Body of pancreas (tissue), 4 donors: ENCODE results near the gene OR4E2. TPM values are rescaled to one million over a fixed set of nuclear protein-coding genes. Genes with fewer than 3 reads are reported as not detected.
"Not testable (repeated sequence)": the region's sequence is repeated elsewhere in the genome, so short reads cannot be mapped to it uniquely, and the experiment has no call there.

Experiments used
- ATAC-seq: fragments of 150-250 bp; one replicate; pipeline ENCODE4 v1.9.1; 2016
- DNase-seq, 4 donors: peaks; one replicate each; pipeline ENCODE4 v3.0.0-alpha.2; 2019
- H3K27ac ChIP-seq, 4 donors: fragments of 200-600 bp; sonication (generic); 1 replicate in 3 of 4; 2 replicates in 1 of 4; pipeline versions ENCODE4 v1.5.1 to v1.6.1; 2016 to 2019; ENCODE audit warnings: mild to moderate bottlenecking in 1 of 4, mixed read lengths in 1 of 4, moderate library complexity in 1 of 4
- H3K27me3 ChIP-seq, 2 donors: fragments of 200-600 bp; sonication (generic); one replicate each; pipeline ENCODE4 v1.6.0; 2016; ENCODE audit warnings: mild to moderate bottlenecking in 1 of 2
- H3K36me3 ChIP-seq, 2 donors: fragments of 200-600 bp; sonication (generic); replicated peaks in 1 of 2; 2 replicates each; pipeline ENCODE4 v1.5.1; 2016; ENCODE audit warnings: low read depth in 2 of 2; ENCODE audit not compliant: insufficient read depth in 1 of 2
- H3K4me1 ChIP-seq: fragments of 200-600 bp; sonication (generic); one replicate; pipeline ENCODE4 v1.6.0; 2016
- H3K4me3 ChIP-seq, 2 donors: fragments of 200-600 bp; sonication (generic); 1 replicate in 1 of 2; 2 replicates in 1 of 2; pipeline ENCODE4 v1.5.1; 2016 to 2019
- H3K9me3 ChIP-seq, 3 donors: fragments of 200-600 bp; sonication (generic); 1 replicate in 2 of 3; 2 replicates in 1 of 3; pipeline ENCODE4 v1.5.1; 2016
- CTCF ChIP-seq, 7 experiments: fragments of 450-650 bp in 4 of 7; fragments of 200-600 bp in 3 of 7; sonication (generic) in 3 of 7; IDR thresholded peaks; one replicate each; pipeline ENCODE4 v1.5.1; 2016 to 2019; ENCODE audit warnings: antibody characterized with exemption in 7 of 7
- POLR2A ChIP-seq, 3 donors: fragments of 450-650 bp; IDR thresholded peaks; one replicate each; pipeline ENCODE4 v1.6.1; 2016; ENCODE audit warnings: antibody characterized with exemption in 3 of 3, mild to moderate bottlenecking in 2 of 3
- WGBS, 2 donors: methylation state at CpG; one replicate each; pipeline ENCODE4 v1.1.5; 2017; 5-methylcytosine and 5-hydroxymethylcytosine counted together
- intact Hi-C: fragments of 100-400 bp; cut with DNase I; formaldehyde crosslinking; loops from one replicate; pipeline ENCODE4 v1.15.1; 2023
- total RNA-seq, 2 donors: library from RNA; depleted of rRNA; stranded (reverse); fragments of >200 nt; gene quantifications; one replicate each; pipeline ENCODE4 v1.1.0, GENCODE V29; 2016

OR4E2 gene
- total RNA-seq, 2 donors from 2014 or later: not detected

GRCh38 chr14:21686468-21686867 is 32.8 kb downstream of the OR4E2 start:
- intact Hi-C loops: no loop called here
- no peaks in the 10 kb centered on the region for H3K36me3 ChIP-seq
- H3K4me1 ChIP-seq: no peaks in the 10 kb centered on the region
- no peak for ATAC-seq
- WGBS, 2 donors: 56 to 62% methylated on average over 2 of the region's 2 CpGs
- H3K27ac ChIP-seq: no peak overlapping the region
- H3K4me3 ChIP-seq: no peak overlapping the region
- TF ChIP-seq POLR2A (IDR thresholded peaks at IDR 0.05) (no peak), CTCF (IDR thresholded peaks at IDR 0.05) (no peak)
- no peak for DNase-seq
- no peaks in the 10 kb centered on the region for H3K27me3 ChIP-seq
- no peaks in the 10 kb centered on the region for H3K9me3 ChIP-seq

GRCh38 chr14:21694425-21694824 is 40.8 kb downstream of the OR4E2 start:
- no peak for ATAC-seq

GRCh38 chr14:21697662-21698061 is 44.0 kb downstream of the OR4E2 start:
- H3K4me3 ChIP-seq, H3K27ac ChIP-seq, H3K4me1 ChIP-seq, ATAC-seq, H3K27me3 ChIP-seq, H3K9me3 ChIP-seq, H3K36me3 ChIP-seq, DNase-seq, intact Hi-C loops: not testable (repeated sequence)
- 91 to 92% methylated on average over 7 to 32 of the region's 33 CpGs for WGBS, 2 donors

More at GRCh38 chr14:21694425-21694824, 40.8 kb downstream of the OR4E2 start:
- Histone ChIP-seq H3K36me3 (no peaks in the 10 kb centered on the region), H3K4me3 (no peak overlapping the region), H3K27ac (no peak overlapping the region), H3K4me1 (no peaks in the 10 kb centered on the region), H3K27me3 (no peaks in the 10 kb centered on the region), H3K9me3 (no peaks in the 10 kb centered on the region)
- TF ChIP-seq POLR2A (IDR thresholded peaks at IDR 0.05): no peak
- no peak for TF ChIP-seq CTCF (IDR thresholded peaks at IDR 0.05)
- intact Hi-C loops: no loop called here
- DNase-seq: no peak

- H3K27me3 ChIP-seq, H3K4me1 ChIP-seq, H3K27ac ChIP-seq, intact Hi-C loops, DNase-seq, H3K9me3 ChIP-seq, H3K36me3 ChIP-seq, H3K4me3 ChIP-seq, ATAC-seq: not testable (repeated sequence)
- 33 to 36% methylated on average over 2 to 3 of the region's 3 CpGs for WGBS, 2 donors
Measured at GRCh38 chr14:21698538-21698937, 44.9 kb downstream of the OR4E2 start.

DNA sequence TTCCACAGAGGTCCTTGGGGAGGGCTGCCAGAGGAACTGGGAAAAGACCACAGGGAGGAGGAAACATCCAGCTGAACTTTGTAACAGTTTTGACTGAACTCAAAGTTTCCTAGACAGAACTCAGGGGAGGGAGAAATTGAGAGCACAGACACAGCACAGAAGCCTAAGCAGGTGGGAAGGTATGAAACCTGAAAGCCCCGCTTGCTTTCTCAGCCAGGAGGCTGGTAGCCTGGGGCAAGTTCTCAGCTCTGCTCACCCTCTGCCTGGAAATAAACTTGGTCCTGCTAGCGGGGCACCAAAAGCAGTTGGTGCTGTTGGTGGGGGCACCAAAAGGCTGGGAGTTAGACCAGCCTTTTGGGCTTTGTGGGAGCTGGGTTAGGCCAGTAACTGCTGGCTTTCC is 45.9 kb downstream of the OR4E2 start:
- Histone ChIP-seq H3K9me3 (no peaks in the 10 kb centered on the region), H3K36me3 (no peaks in the 10 kb centered on the region), H3K4me3 (no peak overlapping the region), H3K4me1 (no peaks in the 10 kb centered on the region), H3K27ac (no peak overlapping the region), H3K27me3 (no peaks in the 10 kb centered on the region)
- intact Hi-C loops: no loop called here
- WGBS, 2 donors: 79 to 100% methylated on average over 1 to 2 of the region's 2 CpGs
- TF ChIP-seq CTCF (IDR thresholded peaks at IDR 0.05): no peak
- TF ChIP-seq POLR2A (IDR thresholded peaks at IDR 0.05): no peak
- DNase-seq: no peak
- no peak for ATAC-seq

DNA sequence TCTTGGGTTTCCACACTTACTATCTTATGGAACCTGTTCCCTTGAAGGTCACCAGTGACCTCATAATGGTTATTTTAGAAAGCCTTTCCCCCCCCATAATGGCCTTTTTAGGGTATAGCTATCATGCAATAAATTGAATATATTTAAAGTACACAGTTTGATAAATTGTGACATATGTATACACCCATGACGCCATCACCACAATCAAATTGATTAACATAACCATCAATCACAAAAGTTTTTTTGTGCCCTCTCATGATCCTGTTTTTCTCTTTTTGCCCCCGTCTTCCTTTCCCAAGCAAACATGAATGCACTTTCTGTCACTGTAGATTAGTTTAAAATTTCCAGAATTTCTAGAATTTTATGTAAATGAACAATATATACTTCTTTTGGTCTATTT is 48.7 kb downstream of the OR4E2 start:
- ATAC-seq (no peak), DNase-seq (no peak)
- intact Hi-C loops: no loop called here
- no peaks in the 10 kb centered on the region for H3K27me3 ChIP-seq
- H3K27ac ChIP-seq: no peak overlapping the region
- no peak overlapping the region for H3K4me3 ChIP-seq
- no peaks in the 10 kb centered on the region for H3K36me3 ChIP-seq
- H3K4me1 ChIP-seq: no peaks in the 10 kb centered on the region
- peaks cover 0 to 7% (median 0%) of the 10 kb centered on the region in 3 donors for H3K9me3 ChIP-seq
- 46 to 61% methylated on average over 2 of the region's 2 CpGs for WGBS, 2 donors
- no peak for TF ChIP-seq CTCF (IDR thresholded peaks at IDR 0.05)
- TF ChIP-seq POLR2A (IDR thresholded peaks at IDR 0.05): no peak
